Stimulated activated CD8-positive, alpha-beta memory T cell treated with anti-CD3 and anti-CD28 coated beads, Interleukin-12 subunit alpha, Interleukin-12 subunit beta, amount 100 ng/mL, for 4 hours (primary cell): ENCODE results near the gene CH25H.
"Not testable (repeated sequence)": the region's sequence is repeated elsewhere in the genome, so short reads cannot be mapped to it uniquely, and the experiment has no call there.

Source experiments
- DNase-seq: peaks from one replicate; pipeline ENCODE4 v3.0.0-alpha.2; 2020; ENCODE audit warnings: low read depth

Gene CH25H

GRCh38 chr10:89197473-89197872, 9.6 kb downstream of the CH25H start:
- DNase-seq: no peak

- DNase-seq: not testable (repeated sequence)
Observed at GRCh38 chr10:89191301-89191700, 15.8 kb downstream of the CH25H start.

GRCh38 chr10:89189211-89189734, 17.8 kb downstream of the CH25H start:
- DNase-seq: no peak

- DNase-seq: no peak
Observed at GRCh38 chr10:89185658-89186057, 21.5 kb downstream of the CH25H start.

- DNase-seq: no peak
Observed at GRCh38 chr10:89184638-89185037, 22.5 kb downstream of the CH25H start.

- no peak for DNase-seq
Observed at GRCh38 chr10:89183571-89183970, 23.5 kb downstream of the CH25H start.

- no peak for DNase-seq
Observed at GRCh38 chr10:89182894-89183293, 24.2 kb downstream of the CH25H start.

GRCh38 chr10:89175816-89176215, 31.3 kb downstream of the CH25H start:
- no peak for DNase-seq

- no peak for DNase-seq
Observed at GRCh38 chr10:89173075-89173474, 34.0 kb downstream of the CH25H start.

- DNase-seq: no peak
Observed at GRCh38 chr10:89171996-89172395, 35.1 kb downstream of the CH25H start.

- no peak for DNase-seq
Observed at GRCh38 chr10:89171263-89171872, 35.7 kb downstream of the CH25H start.

- not testable (repeated sequence) for DNase-seq
Observed at GRCh38 chr10:89168354-89168900, 38.7 kb downstream of the CH25H start.

- no peak for DNase-seq
Observed at GRCh38 chr10:89167915-89168314, 39.2 kb downstream of the CH25H start.

GRCh38 chr10:89165923-89166322, 41.2 kb downstream of the CH25H start:
- no peak for DNase-seq

- DNase-seq: no peak
Observed at GRCh38 chr10:89164920-89165319, 42.2 kb downstream of the CH25H start.

GRCh38 chr10:89164080-89164479, 43.0 kb downstream of the CH25H start:
- DNase-seq: no peak

- DNase-seq: peak; percentile 15
Observed at GRCh38 chr10:89163265-89163995, 43.7 kb downstream of the CH25H start.

GRCh38 chr10:89162596-89162995, 44.5 kb downstream of the CH25H start:
- no peak for DNase-seq

- DNase-seq: no peak
Observed at GRCh38 chr10:89160339-89160738, 46.8 kb downstream of the CH25H start.

- DNase-seq: no peak
Observed at GRCh38 chr10:89159761-89160160, 47.4 kb downstream of the CH25H start.

GRCh38 chr10:89159316-89159715, 47.8 kb downstream of the CH25H start:
- DNase-seq: no peak

GRCh38 chr10:89158446-89158845, 48.7 kb downstream of the CH25H start:
- no peak for DNase-seq

- no peak for DNase-seq
Observed at GRCh38 chr10:89156161-89156835, 50.8 kb downstream of the CH25H start.
